ENCODE results near the gene MILR1.

DNA sequence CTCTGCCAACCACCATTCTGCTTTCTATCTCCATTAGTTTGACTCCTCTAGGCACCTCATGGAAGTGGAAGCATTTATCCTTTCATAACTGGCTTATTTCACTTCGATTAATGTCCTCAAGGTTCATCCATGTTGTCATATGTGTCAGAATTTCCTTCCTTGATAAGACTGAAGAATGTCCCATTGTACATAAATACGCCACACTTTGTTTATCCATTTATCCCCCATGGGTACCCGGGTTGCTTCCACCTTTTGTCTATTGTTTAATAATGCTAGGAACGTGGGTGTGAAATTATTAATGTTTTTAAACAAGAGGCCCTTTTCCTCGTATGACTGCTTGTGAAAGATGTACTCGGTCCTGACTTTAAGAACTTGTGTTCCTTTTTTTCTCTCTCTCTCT, 12.9 kb downstream of the MILR1 start:
- no peak for TF ChIP-seq POLR2A (IDR thresholded peaks at IDR 0.05)
- TF ChIP-seq, protein P1, sequence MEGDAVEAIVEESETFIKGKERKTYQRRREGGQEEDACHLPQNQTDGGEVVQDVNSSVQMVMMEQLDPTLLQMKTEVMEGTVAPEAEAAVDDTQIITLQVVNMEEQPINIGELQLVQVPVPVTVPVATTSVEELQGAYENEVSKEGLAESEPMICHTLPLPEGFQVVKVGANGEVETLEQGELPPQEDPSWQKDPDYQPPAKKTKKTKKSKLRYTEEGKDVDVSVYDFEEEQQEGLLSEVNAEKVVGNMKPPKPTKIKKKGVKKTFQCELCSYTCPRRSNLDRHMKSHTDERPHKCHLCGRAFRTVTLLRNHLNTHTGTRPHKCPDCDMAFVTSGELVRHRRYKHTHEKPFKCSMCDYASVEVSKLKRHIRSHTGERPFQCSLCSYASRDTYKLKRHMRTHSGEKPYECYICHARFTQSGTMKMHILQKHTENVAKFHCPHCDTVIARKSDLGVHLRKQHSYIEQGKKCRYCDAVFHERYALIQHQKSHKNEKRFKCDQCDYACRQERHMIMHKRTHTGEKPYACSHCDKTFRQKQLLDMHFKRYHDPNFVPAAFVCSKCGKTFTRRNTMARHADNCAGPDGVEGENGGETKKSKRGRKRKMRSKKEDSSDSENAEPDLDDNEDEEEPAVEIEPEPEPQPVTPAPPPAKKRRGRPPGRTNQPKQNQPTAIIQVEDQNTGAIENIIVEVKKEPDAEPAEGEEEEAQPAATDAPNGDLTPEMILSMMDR (IDR thresholded peaks at IDR 0.05), result no peak
